HuH-7 (cell line): ENCODE data around the gene PTPRN2.
"Not testable (repeated sequence)": the region's sequence is repeated elsewhere in the genome, so short reads cannot be mapped to it uniquely, and the experiment has no call there.

Source experiments
- DNase-seq: peaks from one replicate; pipeline ENCODE4 v3.0.0; 2011; ENCODE audit warnings: low spot score

Gene PTPRN2

GRCh38 chr7:157577061-157577460 is 1010.6 kb downstream of the PTPRN2 start:
- DNase-seq: no peak

DNA sequence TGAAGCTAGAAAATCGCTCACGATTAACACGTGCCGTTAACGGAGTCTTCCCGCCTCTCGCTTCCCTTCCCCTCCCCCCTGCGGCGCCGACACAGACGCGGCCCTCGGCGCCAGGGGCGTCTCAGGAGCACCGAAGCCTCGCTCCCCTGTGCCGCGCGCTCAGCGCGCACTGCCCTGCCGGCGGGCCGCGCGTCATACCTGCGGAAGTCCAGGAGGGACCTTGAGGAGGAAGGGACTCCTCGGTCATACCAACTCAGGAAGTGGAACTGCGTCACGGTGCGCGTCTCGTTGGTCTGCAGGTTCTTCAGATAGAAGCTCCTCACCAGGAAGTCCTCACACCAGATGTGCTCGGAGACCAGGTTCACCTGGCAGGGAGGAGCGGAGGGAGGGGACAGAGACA is 1011.2 kb downstream of the PTPRN2 start:
- no peak for DNase-seq

DNA sequence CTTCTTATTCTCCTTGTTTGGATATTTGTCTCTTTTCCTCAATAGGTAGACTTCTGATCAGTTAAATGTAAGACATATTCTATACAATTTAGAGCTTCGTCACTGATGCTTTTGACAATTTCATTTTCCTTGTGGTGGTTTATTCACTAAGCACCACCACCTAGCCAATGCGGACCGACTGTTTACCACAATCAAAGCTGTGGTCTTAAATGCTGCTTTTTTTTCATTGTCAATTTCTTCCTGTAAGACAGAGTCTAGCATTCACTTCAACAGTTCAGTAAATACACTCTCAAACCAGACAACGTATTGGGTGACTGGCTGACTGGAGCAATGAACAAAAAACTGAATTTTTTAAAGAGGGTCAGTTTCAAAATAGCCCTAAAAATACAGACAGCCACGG is 1011.8 kb downstream of the PTPRN2 start:
- DNase-seq: no peak

GRCh38 chr7:157574914-157575586 is 1012.6 kb downstream of the PTPRN2 start:
- no peak for DNase-seq

GRCh38 chr7:157574120-157574825 is 1013.4 kb downstream of the PTPRN2 start:
- DNase-seq: no peak

DNA sequence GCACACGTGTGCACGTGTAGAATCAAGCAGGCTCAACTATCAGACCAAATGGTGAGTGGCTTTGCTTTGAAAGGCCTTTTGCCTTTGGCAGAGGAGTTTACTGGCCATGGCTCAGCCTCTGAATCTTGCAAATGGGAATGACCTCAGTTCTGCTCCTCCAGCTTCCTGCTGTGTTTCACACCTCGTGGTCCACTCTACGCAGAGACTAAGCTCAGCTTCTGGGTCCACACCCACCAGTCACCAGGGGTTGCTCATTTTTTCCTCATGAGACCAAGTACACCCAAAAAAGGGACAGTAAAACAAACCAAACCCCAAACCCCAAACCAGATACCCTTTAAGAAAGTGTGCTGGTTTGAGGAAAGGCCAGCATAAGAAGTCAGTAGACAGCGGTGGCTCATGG is 1014.4 kb downstream of the PTPRN2 start:
- DNase-seq: no peak

DNA sequence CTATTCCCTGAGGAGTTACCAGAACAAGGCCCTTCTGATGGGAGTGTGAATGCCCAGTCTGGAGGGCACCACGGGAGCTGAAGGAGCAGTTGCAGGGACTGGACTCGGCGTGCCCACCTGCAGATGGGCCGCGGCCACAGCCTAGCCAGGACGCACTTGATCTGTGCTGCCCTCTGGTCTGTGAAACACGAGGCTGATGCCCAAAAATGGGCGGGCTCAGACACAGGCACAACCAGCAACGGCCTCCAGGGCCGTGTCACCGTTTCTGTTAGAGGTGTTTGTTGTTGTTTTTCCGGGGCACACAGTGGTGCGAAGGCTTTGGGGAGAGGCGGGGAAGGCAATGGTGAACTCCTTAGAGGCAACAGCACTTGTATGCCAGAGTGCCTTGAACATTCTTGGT is 1015.0 kb downstream of the PTPRN2 start:
- DNase-seq: no peak

GRCh38 chr7:157570531-157571200 is 1017.0 kb downstream of the PTPRN2 start:
- no peak for DNase-seq

DNA sequence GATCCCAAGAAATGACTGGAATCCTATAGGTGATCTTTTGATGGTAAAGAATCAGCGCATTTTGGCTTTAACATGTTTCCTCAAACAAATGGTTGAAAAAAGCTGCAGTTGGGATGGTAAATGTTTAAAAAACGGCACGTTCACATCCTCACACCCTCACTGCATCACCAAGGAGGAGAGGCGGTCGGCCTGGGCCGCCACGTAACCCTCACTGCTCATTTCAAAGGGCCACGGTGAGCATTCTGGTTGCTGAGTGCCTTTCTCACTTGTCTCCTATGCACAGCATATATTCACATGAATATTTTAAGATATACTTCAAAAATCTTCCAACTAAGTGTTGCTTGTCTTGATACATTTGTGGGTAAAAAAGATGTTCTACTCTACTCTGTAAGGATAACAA is 1017.7 kb downstream of the PTPRN2 start:
- no peak for DNase-seq

GRCh38 chr7:157568770-157569584 is 1018.6 kb downstream of the PTPRN2 start:
- peak; percentile 37 for DNase-seq

DNA sequence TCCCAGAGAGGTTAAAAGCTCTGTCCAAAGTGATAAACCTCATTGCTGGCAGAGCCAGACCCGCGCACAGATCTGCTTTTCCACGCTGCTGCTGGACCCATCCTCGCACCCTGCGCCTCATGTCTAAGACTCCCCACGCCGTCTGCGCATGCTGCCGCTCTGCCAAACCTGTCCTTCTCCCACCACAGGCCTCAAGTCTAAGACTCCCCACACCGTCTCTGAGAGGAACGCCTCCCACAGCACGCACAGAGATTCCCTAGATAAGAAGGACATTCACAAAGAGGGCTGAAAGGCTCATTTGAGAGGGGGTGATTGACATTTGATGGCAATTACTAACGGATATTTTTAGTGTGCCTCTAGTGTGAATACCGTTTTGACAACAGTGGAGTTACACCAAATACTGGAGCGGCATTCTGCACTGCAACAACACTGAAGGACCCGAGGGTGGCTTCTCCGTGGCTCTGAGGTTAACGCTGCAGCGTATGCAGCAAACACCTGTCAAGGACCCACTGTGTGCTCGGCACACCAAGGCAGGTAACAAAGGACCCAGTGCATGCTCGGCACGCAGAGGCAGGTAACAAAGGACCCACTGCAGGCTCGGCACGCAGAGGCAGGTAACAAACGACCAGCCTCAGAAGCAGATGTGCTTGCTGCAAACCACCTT is 1019.4 kb downstream of the PTPRN2 start:
- no peak for DNase-seq

DNA sequence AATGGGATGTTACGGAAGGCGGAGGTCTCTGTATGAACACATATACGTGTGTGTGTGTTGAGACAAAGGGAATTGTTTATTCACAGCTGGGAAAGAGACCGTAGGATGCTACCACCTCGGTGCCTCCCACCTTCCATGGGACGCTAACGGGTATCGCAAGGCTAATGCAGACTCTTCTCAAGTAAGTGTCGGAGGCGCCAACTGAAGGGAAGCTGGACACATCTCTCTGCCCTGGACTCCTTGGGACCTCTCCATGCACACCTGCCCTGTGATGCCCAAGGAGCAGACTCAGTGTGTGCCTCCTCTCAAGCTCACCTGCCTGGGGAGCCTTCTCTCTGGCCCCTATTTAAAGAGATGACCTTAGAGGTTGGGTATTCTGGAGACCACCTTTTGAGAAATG is 1020.0 kb downstream of the PTPRN2 start:
- DNase-seq: no peak

DNA sequence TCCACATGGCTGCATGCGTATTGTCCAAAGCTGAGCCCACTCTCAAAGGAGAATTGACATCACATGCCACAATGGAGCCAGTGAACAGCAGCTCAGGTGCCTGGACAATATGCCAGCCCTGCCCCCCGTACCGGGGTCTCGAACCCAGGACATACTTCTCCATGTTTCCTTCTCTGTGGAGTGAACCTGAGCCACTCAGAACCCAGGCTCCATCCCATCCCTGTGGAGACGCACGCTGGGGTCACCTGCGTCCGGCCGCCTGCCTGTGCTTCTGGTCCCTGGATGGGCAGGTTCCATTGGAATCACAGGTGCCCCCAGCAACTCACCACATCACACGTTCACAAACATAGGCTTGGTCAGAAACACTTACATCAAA is 1021.0 kb downstream of the PTPRN2 start:
- no peak for DNase-seq

DNA sequence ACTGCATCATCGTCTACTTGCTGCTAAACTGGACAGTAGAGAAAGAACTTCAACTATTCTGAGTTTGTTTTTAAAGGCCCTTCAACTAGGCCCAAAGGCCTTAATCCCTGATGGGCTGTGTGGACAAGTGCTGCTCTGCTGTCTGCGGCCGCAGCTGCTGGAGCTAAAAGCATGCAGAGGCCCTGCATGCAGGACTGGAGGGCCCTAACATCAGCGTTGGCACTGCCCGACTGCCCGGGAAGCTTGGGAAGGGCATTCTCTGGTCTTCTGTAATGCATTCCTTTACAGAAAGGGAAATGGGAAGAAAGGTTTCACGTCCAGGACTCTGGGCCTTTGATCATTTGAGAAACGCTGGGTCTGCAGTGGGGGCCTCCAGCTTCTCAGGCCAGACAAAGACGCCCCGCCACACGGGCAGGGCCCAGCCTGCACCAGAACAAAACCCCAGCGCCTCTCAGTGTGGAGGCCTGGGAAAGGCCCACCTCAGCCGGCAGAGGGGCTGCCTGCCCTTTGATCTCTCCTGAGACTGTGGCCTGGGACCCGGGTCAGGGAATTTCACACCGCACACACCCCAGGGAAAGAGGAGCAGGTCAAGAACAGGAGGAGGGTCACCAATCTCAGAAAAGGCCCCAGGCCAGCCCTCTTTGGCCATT is 1021.5 kb downstream of the PTPRN2 start:
- DNase-seq: no peak

DNA sequence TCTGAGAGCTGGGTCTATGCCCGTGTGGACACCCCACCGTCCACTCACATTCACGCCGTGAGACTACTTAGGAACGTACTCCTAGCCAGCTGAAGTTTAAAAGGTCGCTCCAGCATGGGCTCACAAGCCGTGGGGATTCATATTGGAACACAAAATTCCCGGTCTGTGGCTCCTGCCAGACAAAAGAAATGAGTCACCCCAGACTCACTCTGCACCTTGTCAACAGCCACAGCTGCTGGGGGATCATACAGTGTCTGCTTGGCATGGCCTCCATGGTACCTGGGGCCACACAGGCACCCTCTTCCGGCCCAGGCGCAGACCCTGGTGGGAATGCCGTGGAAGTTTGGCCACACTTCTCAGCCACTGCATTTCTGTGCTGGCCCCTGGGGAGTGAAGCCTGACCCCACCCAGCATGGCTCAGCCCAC is 1022.4 kb downstream of the PTPRN2 start:
- no peak for DNase-seq

DNA sequence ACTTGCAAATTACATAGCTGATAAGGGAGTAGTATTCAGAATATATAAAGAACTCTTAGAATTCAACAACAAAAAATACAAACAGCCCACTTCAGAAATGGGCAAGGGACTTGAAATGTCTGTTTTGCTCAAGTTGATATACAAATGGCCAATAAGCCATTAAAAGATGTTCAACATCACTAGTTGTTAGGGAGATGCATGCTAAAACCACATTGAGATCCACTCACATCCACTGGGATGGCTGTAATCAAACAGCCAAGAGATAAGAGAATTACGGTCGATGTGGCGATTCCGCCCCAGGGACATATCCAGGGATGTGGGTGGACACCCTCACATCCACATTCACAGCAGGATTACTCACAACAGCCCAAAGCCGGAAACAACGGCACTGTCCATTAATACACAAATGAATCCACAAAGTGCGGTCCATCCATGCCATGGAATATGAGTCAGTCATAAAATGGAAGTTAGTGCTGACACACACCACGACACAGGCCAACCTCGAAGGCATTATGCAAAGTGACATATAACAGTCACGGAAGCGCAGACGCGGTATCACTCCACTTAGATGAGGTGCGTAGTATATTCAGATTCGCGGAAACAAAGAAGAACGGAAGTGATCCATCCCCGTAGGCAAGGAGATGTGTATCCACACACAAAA is 1023.0 kb downstream of the PTPRN2 start:
- no peak for DNase-seq

GRCh38 chr7:157563467-157564135 is 1024.0 kb downstream of the PTPRN2 start:
- DNase-seq: not testable (repeated sequence)

DNA sequence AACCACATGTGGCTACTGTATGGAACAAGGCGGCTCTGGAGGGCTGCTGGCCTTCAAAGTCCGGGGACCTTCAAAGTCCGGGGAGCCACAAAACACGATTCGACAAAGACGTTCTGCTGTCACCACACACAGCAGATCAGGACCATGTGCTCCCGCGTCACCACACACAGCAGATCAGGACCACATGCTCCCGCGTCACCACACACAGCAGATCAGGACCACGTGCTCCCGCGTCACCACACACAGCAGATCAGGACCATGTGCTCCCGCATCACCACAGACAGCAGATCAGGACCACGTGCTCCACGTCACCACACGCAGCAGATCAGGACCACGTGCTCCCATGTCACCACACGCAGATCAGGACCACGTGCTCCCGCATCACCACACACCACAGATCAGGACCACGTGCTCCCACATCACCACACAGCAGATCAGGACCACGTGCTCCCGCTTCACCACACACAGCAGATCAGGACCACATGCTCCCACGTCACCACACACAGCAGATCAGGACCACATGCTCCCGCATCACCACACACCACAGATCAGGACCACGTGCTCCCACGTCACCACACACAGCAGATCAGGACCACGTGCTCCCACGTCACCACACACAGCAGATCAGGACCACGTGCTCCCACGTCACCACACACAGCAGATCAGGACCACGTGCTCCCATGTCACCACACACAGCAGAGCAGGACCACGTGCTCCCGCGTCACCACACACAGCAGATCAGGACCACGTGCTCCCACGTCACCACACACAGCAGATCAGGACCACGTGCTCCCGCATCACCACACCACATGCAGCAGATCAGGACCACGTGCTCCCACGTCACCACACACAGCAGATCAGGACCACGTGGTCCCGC is 1024.9 kb downstream of the PTPRN2 start:
- DNase-seq: not testable (repeated sequence)

DNA sequence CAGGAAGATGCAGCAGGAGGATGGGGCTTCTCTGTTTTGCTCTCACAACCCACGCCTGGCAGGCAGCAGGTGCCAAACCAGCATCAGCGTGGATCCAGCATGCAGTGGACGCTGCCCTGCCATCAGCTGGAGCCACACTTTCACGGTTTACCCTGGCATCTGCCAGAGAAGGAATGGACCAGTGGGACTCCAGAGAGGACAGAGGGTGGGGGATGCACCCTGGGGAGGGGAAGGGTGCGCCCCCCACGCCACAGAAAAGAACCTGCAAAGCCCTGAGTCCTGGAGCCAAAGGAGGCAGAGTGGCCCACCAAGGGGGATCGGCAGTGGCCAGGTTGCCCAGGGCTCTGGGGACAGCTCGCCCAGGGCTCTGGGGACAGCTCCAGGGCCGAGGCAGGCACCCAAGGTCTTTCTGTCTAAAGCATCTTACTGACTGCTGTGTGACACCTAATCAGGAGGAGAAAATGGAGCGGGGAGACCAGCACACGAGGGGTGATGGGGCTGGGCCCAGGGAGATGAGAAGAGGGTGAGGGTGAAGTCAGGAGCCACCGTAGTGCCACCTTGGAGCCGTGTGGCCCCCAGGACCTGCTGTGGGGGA is 1025.7 kb downstream of the PTPRN2 start:
- DNase-seq: no peak
